Measurements from ENCODE around the gene ODC1. TPM values are rescaled to one million over a fixed set of nuclear protein-coding genes. Genes with fewer than 3 reads are reported as not detected.

ODC1 gene
- total and polyA plus RNA-seq, 2 experiments from 2014 or later = 23.3 to 70.3 TPM

- ATAC-seq = no peak
- Histone ChIP-seq H3K9me2 (ENCODE audit: insufficient read depth) (no peaks in the 10 kb centered on the region), H3K4me2 (peak overlapping the region; percentile 76; the same call in 1 of the 2 replicates), H3K4me1 (ENCODE audit: insufficient read depth) (no peaks in the 10 kb centered on the region), H2AFZ (no peak overlapping the region), H3K27me3 (ENCODE audit: insufficient read depth) (peaks cover 3% of the 10 kb centered on the region; the same call in 1 of the 2 replicates), H3F3A (replicated peaks; ENCODE audit: low read depth) (no peaks in the 10 kb centered on the region), H4K20me1 (replicated peaks; ENCODE audit: insufficient read depth) (no peaks in the 10 kb centered on the region), H3K27ac (ENCODE audit: low read depth) (no peak overlapping the region), H3K79me2 (replicated peaks; ENCODE audit: insufficient read depth) (no peaks in the 10 kb centered on the region), H3K4me3 (peak overlapping the region; percentile 50; the same call in 1 of the 2 replicates), H3K36me3 (ENCODE audit: insufficient read depth) (no peaks in the 10 kb centered on the region)
- no peak for TF ChIP-seq ZNF331 (CRISPR knock-in tag; IDR thresholded peaks at IDR 0.05; ENCODE audit: low read depth)
- Mint-ChIP-seq H3K4me1 (peaks cover 3% of the 10 kb centered on the region; the same call in 2 of the 3 replicates), H3K36me3 (ENCODE audit: low read depth) (no peaks in the 10 kb centered on the region), H3K27ac (no peak overlapping the region; the same call in 1 of the 2 replicates), H3K9me3 (no peaks in the 10 kb centered on the region), H3K4me3 (no peak overlapping the region), H3K27me3 (ENCODE audit: insufficient read depth, low read depth, poor library complexity) (peaks cover 19% of the 10 kb centered on the region)
- DNase-seq (ENCODE audit: low spot score) = no peak
Observed at GRCh38 chr2:10430886-10431622, 17.1 kb downstream of the ODC1 start.

DNA sequence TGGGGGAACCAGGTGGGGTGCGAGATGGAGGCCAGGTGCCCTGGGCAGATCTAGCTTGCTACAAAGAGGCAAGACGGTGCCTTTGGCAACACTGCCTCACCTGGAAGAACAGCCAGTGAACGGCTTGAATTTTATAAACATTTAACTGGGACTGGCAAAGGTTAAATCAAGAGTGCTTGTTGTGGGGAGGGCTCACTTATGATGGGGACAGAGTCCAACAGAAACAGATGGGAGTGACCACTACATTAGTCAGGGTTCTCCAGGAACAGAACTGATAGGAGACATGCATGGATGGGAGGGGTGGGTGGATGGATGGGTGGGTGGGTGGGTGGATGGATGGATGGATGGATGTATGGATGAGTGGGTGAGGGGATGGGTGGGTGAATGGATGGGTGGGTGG lies 19.2 kb downstream of the ODC1 start:
- no peak overlapping the region for H3K27ac ChIP-seq (ENCODE audit: low read depth)
- no peak overlapping the region for H3K27ac Mint-ChIP-seq
- H3K4me3 ChIP-seq = no peak overlapping the region
- H3K79me2 ChIP-seq (replicated peaks; ENCODE audit: insufficient read depth) = no peaks in the 10 kb centered on the region
- H3F3A ChIP-seq (replicated peaks; ENCODE audit: low read depth) = no peaks in the 10 kb centered on the region
- H3K4me1 ChIP-seq (ENCODE audit: insufficient read depth) = no peaks in the 10 kb centered on the region
- TF ChIP-seq NANOG (IDR thresholded peaks at IDR 0.05; ENCODE audit: borderline replicate concordance) (no peak), STAT1 (IDR thresholded peaks at IDR 0.05; ENCODE audit: unreplicated experiment) (no peak)
- DNase-seq (ENCODE audit: low spot score) = no peak
- no peak overlapping the region for H3K4me2 ChIP-seq
- no peaks in the 10 kb centered on the region for H3K9me3 Mint-ChIP-seq
- H3K4me1 Mint-ChIP-seq = peaks cover 3% of the 10 kb centered on the region; the same call in 2 of the 3 replicates
- H3K27me3 ChIP-seq (ENCODE audit: insufficient read depth) = peaks cover 3% of the 10 kb centered on the region; the same call in 1 of the 2 replicates
- no peak overlapping the region for H3K4me3 Mint-ChIP-seq
- no peaks in the 10 kb centered on the region for H4K20me1 ChIP-seq (replicated peaks; ENCODE audit: insufficient read depth)
- H2AFZ ChIP-seq = no peak overlapping the region
- H3K36me3 Mint-ChIP-seq (ENCODE audit: low read depth) = no peaks in the 10 kb centered on the region
- no peaks in the 10 kb centered on the region for H3K36me3 ChIP-seq (ENCODE audit: insufficient read depth)
- peaks cover 18% of the 10 kb centered on the region for H3K27me3 Mint-ChIP-seq (ENCODE audit: insufficient read depth, low read depth, poor library complexity)
- H3K9me2 ChIP-seq (ENCODE audit: insufficient read depth) = no peaks in the 10 kb centered on the region
- ATAC-seq = no peak

- H2AFZ ChIP-seq = no peak overlapping the region
- no peaks in the 10 kb centered on the region for H4K20me1 ChIP-seq (replicated peaks; ENCODE audit: insufficient read depth)
- H3K4me2 ChIP-seq = no peak overlapping the region
- no peak overlapping the region for H3K4me3 ChIP-seq
- no peaks in the 10 kb centered on the region for H3K36me3 ChIP-seq (ENCODE audit: insufficient read depth)
- H3K27me3 ChIP-seq (ENCODE audit: insufficient read depth) = peaks cover 3% of the 10 kb centered on the region; the same call in 1 of the 2 replicates
- no peaks in the 10 kb centered on the region for H3K9me2 ChIP-seq (ENCODE audit: insufficient read depth)
- H3K79me2 ChIP-seq (replicated peaks; ENCODE audit: insufficient read depth) = no peaks in the 10 kb centered on the region
- no peaks in the 10 kb centered on the region for H3K9me3 Mint-ChIP-seq
- DNase-seq (ENCODE audit: low spot score) (no peak), ATAC-seq (no peak)
- peaks cover 15% of the 10 kb centered on the region for H3K27me3 Mint-ChIP-seq (ENCODE audit: insufficient read depth, low read depth, poor library complexity)
- peaks cover 3% of the 10 kb centered on the region; the same call in 2 of the 3 replicates for H3K4me1 Mint-ChIP-seq
- H3K4me1 ChIP-seq (ENCODE audit: insufficient read depth) = no peaks in the 10 kb centered on the region
- no peak overlapping the region for H3K27ac Mint-ChIP-seq
- H3K27ac ChIP-seq (ENCODE audit: low read depth) = no peak overlapping the region
- no peak overlapping the region for H3K4me3 Mint-ChIP-seq
- no peaks in the 10 kb centered on the region for H3K36me3 Mint-ChIP-seq (ENCODE audit: low read depth)
- H3F3A ChIP-seq (replicated peaks; ENCODE audit: low read depth) = no peaks in the 10 kb centered on the region
- TF ChIP-seq STAT1 (IDR thresholded peaks at IDR 0.05; ENCODE audit: unreplicated experiment) = no peak
- TF ChIP-seq, protein P1, sequence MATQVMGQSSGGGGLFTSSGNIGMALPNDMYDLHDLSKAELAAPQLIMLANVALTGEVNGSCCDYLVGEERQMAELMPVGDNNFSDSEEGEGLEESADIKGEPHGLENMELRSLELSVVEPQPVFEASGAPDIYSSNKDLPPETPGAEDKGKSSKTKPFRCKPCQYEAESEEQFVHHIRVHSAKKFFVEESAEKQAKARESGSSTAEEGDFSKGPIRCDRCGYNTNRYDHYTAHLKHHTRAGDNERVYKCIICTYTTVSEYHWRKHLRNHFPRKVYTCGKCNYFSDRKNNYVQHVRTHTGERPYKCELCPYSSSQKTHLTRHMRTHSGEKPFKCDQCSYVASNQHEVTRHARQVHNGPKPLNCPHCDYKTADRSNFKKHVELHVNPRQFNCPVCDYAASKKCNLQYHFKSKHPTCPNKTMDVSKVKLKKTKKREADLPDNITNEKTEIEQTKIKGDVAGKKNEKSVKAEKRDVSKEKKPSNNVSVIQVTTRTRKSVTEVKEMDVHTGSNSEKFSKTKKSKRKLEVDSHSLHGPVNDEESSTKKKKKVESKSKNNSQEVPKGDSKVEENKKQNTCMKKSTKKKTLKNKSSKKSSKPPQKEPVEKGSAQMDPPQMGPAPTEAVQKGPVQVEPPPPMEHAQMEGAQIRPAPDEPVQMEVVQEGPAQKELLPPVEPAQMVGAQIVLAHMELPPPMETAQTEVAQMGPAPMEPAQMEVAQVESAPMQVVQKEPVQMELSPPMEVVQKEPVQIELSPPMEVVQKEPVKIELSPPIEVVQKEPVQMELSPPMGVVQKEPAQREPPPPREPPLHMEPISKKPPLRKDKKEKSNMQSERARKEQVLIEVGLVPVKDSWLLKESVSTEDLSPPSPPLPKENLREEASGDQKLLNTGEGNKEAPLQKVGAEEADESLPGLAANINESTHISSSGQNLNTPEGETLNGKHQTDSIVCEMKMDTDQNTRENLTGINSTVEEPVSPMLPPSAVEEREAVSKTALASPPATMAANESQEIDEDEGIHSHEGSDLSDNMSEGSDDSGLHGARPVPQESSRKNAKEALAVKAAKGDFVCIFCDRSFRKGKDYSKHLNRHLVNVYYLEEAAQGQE (IDR thresholded peaks at IDR 0.05; ENCODE audit: unreplicated experiment) = no peak
- no peak for TF ChIP-seq EZH2phosphoT487 (IDR thresholded peaks at IDR 0.05; ENCODE audit: unreplicated experiment)
- TF ChIP-seq, protein P2, sequence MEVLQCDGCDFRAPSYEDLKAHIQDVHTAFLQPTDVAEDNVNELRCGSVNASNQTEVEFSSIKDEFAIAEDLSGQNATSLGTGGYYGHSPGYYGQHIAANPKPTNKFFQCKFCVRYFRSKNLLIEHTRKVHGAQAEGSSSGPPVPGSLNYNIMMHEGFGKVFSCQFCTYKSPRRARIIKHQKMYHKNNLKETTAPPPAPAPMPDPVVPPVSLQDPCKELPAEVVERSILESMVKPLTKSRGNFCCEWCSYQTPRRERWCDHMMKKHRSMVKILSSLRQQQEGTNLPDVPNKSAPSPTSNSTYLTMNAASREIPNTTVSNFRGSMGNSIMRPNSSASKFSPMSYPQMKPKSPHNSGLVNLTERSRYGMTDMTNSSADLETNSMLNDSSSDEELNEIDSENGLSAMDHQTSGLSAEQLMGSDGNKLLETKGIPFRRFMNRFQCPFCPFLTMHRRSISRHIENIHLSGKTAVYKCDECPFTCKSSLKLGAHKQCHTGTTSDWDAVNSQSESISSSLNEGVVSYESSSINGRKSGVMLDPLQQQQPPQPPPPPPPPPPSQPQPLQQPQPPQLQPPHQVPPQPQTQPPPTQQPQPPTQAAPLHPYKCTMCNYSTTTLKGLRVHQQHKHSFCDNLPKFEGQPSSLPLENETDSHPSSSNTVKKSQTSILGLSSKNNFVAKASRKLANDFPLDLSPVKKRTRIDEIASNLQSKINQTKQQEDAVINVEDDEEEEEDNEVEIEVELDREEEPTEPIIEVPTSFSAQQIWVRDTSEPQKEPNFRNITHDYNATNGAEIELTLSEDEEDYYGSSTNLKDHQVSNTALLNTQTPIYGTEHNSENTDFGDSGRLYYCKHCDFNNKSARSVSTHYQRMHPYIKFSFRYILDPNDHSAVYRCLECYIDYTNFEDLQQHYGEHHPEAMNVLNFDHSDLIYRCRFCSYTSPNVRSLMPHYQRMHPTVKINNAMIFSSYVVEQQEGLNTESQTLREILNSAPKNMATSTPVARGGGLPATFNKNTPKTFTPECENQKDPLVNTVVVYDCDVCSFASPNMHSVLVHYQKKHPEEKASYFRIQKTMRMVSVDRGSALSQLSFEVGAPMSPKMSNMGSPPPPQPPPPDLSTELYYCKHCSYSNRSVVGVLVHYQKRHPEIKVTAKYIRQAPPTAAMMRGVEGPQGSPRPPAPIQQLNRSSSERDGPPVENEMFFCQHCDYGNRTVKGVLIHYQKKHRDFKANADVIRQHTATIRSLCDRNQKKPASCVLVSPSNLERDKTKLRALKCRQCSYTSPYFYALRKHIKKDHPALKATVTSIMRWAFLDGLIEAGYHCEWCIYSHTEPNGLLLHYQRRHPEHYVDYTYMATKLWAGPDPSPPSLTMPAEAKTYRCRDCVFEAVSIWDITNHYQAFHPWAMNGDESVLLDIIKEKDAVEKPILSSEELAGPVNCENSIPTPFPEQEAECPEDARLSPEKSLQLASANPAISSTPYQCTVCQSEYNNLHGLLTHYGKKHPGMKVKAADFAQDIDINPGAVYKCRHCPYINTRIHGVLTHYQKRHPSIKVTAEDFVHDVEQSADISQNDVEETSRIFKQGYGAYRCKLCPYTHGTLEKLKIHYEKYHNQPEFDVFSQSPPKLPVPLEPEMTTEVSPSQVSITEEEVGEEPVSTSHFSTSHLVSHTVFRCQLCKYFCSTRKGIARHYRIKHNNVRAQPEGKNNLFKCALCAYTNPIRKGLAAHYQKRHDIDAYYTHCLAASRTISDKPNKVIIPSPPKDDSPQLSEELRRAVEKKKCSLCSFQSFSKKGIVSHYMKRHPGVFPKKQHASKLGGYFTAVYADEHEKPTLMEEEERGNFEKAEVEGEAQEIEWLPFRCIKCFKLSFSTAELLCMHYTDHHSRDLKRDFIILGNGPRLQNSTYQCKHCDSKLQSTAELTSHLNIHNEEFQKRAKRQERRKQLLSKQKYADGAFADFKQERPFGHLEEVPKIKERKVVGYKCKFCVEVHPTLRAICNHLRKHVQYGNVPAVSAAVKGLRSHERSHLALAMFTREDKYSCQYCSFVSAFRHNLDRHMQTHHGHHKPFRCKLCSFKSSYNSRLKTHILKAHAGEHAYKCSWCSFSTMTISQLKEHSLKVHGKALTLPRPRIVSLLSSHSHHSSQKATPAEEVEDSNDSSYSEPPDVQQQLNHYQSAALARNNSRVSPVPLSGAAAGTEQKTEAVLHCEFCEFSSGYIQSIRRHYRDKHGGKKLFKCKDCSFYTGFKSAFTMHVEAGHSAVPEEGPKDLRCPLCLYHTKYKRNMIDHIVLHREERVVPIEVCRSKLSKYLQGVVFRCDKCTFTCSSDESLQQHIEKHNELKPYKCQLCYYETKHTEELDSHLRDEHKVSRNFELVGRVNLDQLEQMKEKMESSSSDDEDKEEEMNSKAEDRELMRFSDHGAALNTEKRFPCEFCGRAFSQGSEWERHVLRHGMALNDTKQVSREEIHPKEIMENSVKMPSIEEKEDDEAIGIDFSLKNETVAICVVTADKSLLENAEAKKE (CRISPR knock-in tag; IDR thresholded peaks at IDR 0.05) = no peak
Observed at GRCh38 chr2:10428355-10428754, 19.8 kb downstream of the ODC1 start.
